ENCODE data around the gene GOLGA6L10.
"Not testable (repeated sequence)": the region's sequence is repeated elsewhere in the genome, so short reads cannot be mapped to it uniquely, and the experiment has no call there.

GOLGA6L10 gene, protein sequence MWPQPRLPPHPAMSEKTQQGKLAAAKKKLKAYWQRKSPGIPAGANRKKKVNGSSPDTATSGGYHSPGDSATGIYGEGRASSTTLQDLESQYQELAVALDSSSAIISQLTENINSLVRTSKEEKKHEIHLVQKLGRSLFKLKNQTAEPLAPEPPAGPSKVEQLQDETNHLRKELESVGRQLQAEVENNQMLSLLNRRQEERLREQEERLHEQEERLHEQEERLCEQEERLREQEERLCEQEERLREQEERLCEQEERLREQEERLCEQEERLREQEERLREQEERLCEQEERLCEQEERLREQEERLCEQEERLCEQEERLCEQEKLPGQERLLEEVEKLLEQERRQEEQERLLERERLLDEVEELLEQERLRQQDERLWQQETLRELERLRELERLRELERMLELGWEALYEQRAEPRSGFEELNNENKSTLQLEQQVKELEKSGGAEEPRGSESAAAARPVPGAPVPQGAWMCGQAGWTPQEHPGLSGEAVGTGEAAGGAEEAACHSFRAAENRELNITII

DNA sequence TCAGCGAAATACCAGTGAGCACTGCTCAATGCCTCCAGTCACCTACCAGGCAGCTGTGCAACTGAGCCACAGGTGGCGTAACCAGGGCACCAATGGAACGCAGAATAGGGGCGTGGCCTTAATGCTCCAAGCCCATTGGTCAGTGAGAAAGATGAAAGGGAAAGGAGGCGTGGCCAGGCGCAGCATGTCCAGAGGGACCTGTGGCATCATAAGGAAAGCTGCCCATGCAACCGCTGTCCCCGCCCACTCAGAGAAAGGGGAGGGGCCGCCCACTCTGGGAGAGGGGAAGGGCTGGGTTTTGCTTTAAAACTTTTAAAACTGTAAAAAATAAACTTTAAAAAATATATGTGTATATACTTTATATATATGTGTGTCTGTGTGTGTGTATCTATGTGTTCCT lies at the start of gene GOLGA6L10:
GOLGA6L10 (minus strand) TSS at position 101 of the 400 bp plus-strand sequence; CDS start at position 1, 100 bp downstream.
- H3K4me3 ChIP-seq (ENCODE audit: low read depth, low read length); in situ Hi-C loops (cut with HindIII; ENCODE audit: low sequenced_read_pairs); DNase-seq (ENCODE audit: low read depth): not testable (repeated sequence)

DNA sequence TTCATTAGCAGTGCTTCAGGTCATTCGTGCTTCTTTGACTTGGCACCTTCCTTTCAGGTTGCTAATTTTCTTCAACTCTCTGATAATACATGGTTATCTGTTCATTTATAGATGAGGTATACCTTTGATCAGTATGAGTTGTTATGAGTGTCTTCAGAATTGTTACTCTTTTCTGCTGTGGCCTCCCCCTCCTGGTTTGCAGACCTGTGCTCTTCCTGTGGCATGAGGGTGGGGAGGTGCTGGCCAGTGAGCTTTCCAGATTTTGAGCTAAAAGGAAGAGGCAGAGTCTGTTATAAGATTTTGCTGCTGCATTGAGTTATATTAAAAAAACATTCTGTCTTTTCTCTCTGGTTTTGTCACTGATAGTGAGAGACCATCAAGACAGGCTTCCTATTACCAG lies 49.5 kb upstream of the GOLGA6L10 start:
- DNase-seq (ENCODE audit: low read depth), result no peak
- no peak overlapping the region for H3K4me3 ChIP-seq (ENCODE audit: low read depth, low read length)
- TF ChIP-seq, protein P1, sequence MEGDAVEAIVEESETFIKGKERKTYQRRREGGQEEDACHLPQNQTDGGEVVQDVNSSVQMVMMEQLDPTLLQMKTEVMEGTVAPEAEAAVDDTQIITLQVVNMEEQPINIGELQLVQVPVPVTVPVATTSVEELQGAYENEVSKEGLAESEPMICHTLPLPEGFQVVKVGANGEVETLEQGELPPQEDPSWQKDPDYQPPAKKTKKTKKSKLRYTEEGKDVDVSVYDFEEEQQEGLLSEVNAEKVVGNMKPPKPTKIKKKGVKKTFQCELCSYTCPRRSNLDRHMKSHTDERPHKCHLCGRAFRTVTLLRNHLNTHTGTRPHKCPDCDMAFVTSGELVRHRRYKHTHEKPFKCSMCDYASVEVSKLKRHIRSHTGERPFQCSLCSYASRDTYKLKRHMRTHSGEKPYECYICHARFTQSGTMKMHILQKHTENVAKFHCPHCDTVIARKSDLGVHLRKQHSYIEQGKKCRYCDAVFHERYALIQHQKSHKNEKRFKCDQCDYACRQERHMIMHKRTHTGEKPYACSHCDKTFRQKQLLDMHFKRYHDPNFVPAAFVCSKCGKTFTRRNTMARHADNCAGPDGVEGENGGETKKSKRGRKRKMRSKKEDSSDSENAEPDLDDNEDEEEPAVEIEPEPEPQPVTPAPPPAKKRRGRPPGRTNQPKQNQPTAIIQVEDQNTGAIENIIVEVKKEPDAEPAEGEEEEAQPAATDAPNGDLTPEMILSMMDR (IDR thresholded peaks at IDR 0.05; ENCODE audit: low read depth, low read length, missing control alignments), result no peak
- in situ Hi-C loops (cut with HindIII; ENCODE audit: low sequenced_read_pairs), result no loop called here

DNA sequence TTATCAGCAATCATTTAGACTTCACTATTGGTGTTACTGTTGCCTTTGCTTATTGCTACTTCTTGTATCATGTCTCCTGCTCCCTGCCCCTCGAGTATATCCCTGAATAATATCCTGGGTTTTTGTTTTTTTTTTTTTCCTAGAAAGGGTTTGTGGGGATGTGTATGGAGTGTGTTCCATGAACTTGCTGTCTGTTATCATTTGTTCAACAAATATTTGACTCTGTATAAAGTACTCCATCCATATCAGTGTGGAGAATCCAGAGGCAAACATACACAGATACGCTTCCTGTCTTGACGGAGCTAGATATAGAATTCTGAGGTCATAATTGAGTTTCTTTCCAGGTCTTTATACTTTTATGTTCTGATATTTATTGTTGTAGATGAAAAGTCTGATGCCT lies 48.5 kb upstream of the GOLGA6L10 start:
- DNase-seq (ENCODE audit: low read depth), result no peak
- in situ Hi-C loops (cut with HindIII; ENCODE audit: low sequenced_read_pairs), result no loop called here
- H3K4me3 ChIP-seq (ENCODE audit: low read depth, low read length), result no peak overlapping the region
- TF ChIP-seq, protein P1 (IDR thresholded peaks at IDR 0.05; ENCODE audit: low read depth, low read length, missing control alignments), result no peak

DNA sequence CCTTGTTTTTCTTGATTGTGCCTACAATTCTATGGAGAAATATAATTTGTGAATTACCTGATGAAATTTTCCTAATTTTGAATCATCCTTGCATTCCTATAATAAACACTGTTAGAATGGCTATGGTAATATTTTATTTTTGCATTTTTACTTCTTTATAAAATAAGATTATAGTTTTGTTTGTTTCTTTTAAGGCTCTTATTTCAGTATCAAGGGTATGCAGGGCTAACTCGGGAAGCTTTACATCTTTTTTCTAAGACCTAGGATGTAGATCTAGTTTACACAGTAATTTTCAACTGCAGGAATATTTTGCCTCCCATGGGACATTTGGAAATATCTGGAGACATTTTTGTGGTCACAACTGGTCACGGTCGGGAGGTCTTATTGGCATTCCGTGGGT lies 46.5 kb upstream of the GOLGA6L10 start:
- DNase-seq (ENCODE audit: low read depth); in situ Hi-C loops (cut with HindIII; ENCODE audit: low sequenced_read_pairs); H3K4me3 ChIP-seq (ENCODE audit: low read depth, low read length): not testable (repeated sequence)

DNA sequence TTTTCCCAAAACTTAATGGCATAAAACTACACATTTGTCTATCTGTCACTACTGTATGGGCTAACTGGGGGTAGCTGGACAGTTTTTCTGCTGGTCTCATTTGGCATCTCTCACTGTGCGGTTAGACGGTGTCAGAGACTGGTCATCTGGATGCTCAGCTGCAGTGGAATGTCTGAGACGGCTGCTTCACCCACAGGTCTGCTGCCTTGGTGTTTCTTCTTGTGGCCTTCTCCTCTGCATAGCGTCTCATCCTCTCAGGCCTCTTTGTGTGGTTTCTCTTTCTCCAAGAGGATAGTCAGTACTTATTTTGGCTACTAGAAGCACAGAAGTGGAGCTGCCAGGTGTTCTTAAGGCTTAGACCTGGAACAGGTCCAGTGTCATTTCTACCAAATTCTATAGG lies 44.4 kb upstream of the GOLGA6L10 start:
- in situ Hi-C loops (cut with HindIII; ENCODE audit: low sequenced_read_pairs), result no loop called here
- H3K4me3 ChIP-seq (ENCODE audit: low read depth, low read length), result no peak overlapping the region
- TF ChIP-seq, protein P1 (IDR thresholded peaks at IDR 0.05; ENCODE audit: low read depth, low read length, missing control alignments), result no peak
- DNase-seq (ENCODE audit: low read depth), result peak; percentile 4

DNA sequence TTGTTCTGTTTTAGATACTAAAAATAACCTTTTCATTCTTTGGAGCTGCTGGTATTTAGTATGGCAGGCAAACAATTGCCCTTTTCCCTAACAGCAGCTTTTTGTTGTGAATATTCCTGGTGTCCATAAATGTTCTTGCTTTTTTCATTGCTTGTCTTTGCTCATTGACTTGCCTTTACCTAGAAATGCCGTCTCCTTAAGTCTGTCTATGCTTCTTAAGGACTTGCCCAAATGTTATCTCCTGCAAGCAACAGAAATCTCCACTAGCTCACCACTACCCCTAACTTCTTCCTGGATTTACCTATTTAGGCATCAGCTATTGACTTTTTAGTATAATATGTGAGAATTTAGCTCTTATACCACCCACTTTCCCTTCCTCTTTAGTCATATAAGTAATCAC lies 42.8 kb upstream of the GOLGA6L10 start:
- DNase-seq (ENCODE audit: low read depth); in situ Hi-C loops (cut with HindIII; ENCODE audit: low sequenced_read_pairs); H3K4me3 ChIP-seq (ENCODE audit: low read depth, low read length): not testable (repeated sequence)

DNA sequence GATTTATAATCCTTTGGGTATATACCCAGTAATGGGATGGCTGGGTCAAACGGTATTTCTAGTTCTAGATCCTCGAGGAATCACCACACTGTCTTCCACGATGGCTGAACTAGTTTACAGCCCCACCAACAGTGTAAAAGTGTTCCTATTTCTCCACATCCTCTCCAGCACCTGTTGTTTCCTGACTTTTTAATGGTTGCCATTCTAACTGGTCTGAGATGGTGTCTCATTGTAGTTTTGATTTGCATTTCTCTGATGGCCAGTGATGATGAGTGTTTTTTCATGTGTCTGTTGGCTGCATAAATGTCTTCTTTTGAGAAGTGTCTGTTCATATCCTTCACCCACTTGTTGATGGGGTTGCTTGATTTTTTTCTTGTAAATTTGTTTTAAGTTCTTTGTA lies 40.9 kb upstream of the GOLGA6L10 start:
- H3K4me3 ChIP-seq (ENCODE audit: low read depth, low read length); DNase-seq (ENCODE audit: low read depth); in situ Hi-C loops (cut with HindIII; ENCODE audit: low sequenced_read_pairs): not testable (repeated sequence)

DNA sequence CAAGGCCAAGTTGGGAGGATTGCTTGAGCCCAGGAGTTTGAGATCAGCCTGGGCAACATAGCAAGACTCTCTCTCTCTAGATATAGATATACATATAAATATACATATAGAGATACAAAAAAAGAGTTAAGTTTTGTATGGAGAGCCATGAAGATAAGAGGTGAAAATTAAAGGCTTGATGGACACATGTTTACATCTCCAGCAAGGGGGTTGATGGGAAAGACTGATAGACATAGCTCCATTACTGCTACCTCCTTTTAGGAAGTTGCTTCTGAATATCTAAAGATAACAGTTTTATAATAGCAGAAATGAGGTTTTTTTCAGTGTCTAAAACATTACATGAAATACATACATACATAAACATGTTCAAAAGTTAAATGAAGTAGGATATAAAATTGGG lies 37.9 kb upstream of the GOLGA6L10 start:
- H3K4me3 ChIP-seq (ENCODE audit: low read depth, low read length); in situ Hi-C loops (cut with HindIII; ENCODE audit: low sequenced_read_pairs): not testable (repeated sequence)

DNA sequence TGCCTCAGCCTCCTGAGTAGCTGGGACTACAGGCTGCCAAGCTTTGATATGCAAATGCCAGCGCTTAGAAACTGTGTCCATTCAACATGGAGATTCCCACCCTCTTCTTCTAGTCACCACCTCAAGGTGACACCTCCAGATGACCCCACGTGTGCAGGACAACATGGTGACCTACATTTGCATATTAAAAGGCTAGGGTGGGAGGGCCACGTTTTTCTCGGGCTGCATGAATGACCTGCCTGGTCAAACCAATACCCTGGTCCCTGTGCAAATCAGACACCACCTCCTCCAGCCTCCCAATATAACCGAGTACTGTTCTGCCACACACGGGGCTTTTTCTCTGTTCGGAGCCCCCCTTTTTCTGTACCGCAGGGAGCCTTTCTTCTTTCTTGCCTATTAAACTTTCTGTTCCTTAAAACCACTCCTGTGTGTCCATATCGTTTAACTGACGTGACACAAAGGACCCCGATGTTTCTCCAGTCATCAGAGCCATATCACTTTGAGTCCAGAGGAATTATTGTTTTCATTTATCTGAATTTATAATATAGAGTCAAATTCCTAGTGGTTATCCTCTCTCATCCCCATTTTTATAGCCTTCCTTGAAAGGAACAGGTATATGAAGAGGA lies 32.2 kb upstream of the GOLGA6L10 start:
- DNase-seq (ENCODE audit: low read depth); in situ Hi-C loops (cut with HindIII; ENCODE audit: low sequenced_read_pairs); H3K4me3 ChIP-seq (ENCODE audit: low read depth, low read length): not testable (repeated sequence)

More for the DNA sequence above, 37.9 kb upstream of the GOLGA6L10 start:
- not testable (repeated sequence) for DNase-seq (ENCODE audit: low read depth)

DNA sequence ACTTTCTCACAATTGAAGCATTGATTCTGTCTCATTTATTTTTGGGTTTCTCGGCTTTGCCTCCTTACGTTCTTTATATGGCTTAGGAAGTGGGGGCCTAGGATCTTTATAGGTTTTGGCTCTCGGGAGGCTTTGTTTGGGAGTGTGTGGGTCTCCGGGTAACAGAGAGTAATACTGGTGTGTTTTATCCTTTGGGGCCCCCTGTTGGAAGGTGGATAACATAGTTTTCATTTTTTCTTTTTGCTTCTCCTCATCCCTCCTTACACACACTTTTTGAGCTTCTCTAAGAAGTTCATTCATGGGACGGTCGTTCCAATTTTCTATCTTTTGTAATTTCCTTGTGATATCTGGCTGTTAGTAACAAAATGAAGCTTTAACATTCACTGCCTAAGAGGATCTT lies 30.3 kb upstream of the GOLGA6L10 start:
- in situ Hi-C loops (cut with HindIII; ENCODE audit: low sequenced_read_pairs); DNase-seq (ENCODE audit: low read depth); H3K4me3 ChIP-seq (ENCODE audit: low read depth, low read length): not testable (repeated sequence)

DNA sequence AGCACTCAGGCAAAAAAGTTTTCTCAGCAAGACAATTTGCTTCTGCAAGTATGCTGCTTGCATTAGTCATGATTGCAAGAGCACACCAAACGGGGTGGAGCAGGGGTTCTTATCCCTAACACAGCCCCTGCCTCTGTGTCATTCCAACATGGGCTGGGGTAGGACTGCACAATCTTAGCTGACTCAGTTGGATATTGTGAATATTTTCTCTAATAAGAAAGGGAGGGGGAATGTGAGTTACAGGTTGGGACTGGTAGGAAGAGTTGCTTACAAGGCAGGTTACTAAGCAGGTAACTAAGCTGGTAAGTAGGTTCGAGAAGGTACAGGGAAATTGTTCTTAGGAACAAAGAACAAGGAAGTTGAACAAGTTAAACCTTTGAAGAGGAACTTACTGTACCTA lies 24.4 kb upstream of the GOLGA6L10 start:
- H3K4me3 ChIP-seq (ENCODE audit: low read depth, low read length); in situ Hi-C loops (cut with HindIII; ENCODE audit: low sequenced_read_pairs); DNase-seq (ENCODE audit: low read depth): not testable (repeated sequence)

Measured in astrocyte of the cerebellum (primary cell).